Prostate gland (tissue), 2 donors: ENCODE measurements around the gene SLC17A2. TPM values are rescaled to one million over a fixed set of nuclear protein-coding genes. Genes with fewer than 3 reads are reported as not detected.

Experiments
- DNase-seq: peaks from one replicate; pipeline ENCODE4 v3.0.0-alpha.2; 2019; ENCODE audit warnings: low spot score
- H3K27ac ChIP-seq, 2 donors: fragments of 200-600 bp; sonication (generic); 2 replicates each; pipeline ENCODE4 v1.5.1; 2017 to 2019
- H3K27me3 ChIP-seq: fragments of 200-600 bp; sonication (generic); replicated peaks from 2 replicates; pipeline ENCODE4 v1.5.1; 2019; ENCODE audit not compliant: insufficient read depth
- H3K36me3 ChIP-seq, 2 donors: fragments of 200-600 bp; sonication (generic); 1 replicate in 1 of 2; 2 replicates in 1 of 2; pipeline versions ENCODE4 v1.5.1 to v1.8.1; 2017 to 2019
- H3K4me1 ChIP-seq: fragments of 200-600 bp; sonication (generic); replicated peaks from 2 replicates; pipeline ENCODE4 v1.5.1; 2019
- H3K4me3 ChIP-seq, 2 donors: fragments of 200-600 bp; sonication (generic); 2 replicates each; pipeline ENCODE4 v1.5.1; 2017 to 2019
- H3K9me3 ChIP-seq: fragments of 200-600 bp; sonication (generic); 2 replicates; pipeline ENCODE4 v1.5.1; 2017
- POLR2A ChIP-seq: fragments of 450-650 bp; IDR thresholded peaks from one replicate; pipeline ENCODE4 v1.6.1; 2016; ENCODE audit warnings: antibody characterized with exemption, mild to moderate bottlenecking
- POLR2AphosphoS5 ChIP-seq: sonication (generic); formaldehyde crosslinking; IDR thresholded peaks from one replicate; pipeline ENCODE4 v1.6.1; 2017; ENCODE audit warnings: antibody characterized with exemption
- WGBS: methylation state at CpG from one replicate; pipeline ENCODE4 v1.1.5; 2018; 5-methylcytosine and 5-hydroxymethylcytosine counted together
- intact Hi-C: fragments of 100-400 bp; cut with DNase I; formaldehyde crosslinking; loops from one replicate; pipeline ENCODE4 v1.14.2; 2022
- total RNA-seq, 2 donors: library from RNA; depleted of rRNA; stranded (reverse); fragments of >200 nt; gene quantifications; one replicate each; pipeline ENCODE4 v1.1.0, GENCODE V29; 2016
- TF ChIP-seq, protein P1 (sequence below), 4 experiments: fragments of 200-600 bp in 2 of 4; fragments of 450-650 bp in 2 of 4; sonication (generic) in 2 of 4; IDR thresholded peaks; 1 replicate in 3 of 4; 2 replicates in 1 of 4; pipeline ENCODE4 v1.5.1; 2016 to 2019; ENCODE audit warnings: antibody characterized with exemption in 4 of 4, mild to moderate bottlenecking in 2 of 4, moderate library complexity in 2 of 4

The SLC17A2 gene
- total RNA-seq, 2 donors from 2014 or later = not detected

DNA sequence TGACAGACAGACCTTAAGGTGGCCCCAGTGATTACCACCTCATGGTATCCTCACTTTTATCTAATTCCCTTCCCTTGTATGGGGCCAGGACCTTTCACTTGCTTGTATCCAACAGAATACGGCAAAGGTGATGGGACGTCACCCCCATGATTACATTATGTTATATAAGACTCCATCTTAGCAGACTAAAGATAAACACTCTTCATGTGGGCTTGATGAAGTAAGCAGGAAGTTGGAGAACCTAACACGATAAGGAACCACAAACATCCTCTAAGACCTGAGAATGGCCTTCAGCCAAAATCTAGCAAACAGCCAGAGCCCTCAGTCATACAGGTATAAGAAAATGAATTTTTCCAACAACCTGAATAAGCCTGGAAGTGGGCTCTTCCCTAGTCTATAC lies 64.5 kb downstream of the SLC17A2 start:
- WGBS = 88% methylated on average over 3 of the region's 3 CpGs
- no peaks in the 10 kb centered on the region for H3K9me3 ChIP-seq
- TF ChIP-seq, protein P1, sequence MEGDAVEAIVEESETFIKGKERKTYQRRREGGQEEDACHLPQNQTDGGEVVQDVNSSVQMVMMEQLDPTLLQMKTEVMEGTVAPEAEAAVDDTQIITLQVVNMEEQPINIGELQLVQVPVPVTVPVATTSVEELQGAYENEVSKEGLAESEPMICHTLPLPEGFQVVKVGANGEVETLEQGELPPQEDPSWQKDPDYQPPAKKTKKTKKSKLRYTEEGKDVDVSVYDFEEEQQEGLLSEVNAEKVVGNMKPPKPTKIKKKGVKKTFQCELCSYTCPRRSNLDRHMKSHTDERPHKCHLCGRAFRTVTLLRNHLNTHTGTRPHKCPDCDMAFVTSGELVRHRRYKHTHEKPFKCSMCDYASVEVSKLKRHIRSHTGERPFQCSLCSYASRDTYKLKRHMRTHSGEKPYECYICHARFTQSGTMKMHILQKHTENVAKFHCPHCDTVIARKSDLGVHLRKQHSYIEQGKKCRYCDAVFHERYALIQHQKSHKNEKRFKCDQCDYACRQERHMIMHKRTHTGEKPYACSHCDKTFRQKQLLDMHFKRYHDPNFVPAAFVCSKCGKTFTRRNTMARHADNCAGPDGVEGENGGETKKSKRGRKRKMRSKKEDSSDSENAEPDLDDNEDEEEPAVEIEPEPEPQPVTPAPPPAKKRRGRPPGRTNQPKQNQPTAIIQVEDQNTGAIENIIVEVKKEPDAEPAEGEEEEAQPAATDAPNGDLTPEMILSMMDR (IDR thresholded peaks at IDR 0.05) = no peak
- no peak for TF ChIP-seq POLR2A
- TF ChIP-seq POLR2AphosphoS5 = no peak
- intact Hi-C loops = no loop called here
- H3K27ac ChIP-seq = no peak overlapping the region
- DNase-seq = no peak
- H3K36me3 ChIP-seq = no peaks in the 10 kb centered on the region
- H3K27me3 ChIP-seq = no peaks in the 10 kb centered on the region
- no peak overlapping the region for H3K4me3 ChIP-seq
- no peaks in the 10 kb centered on the region for H3K4me1 ChIP-seq

DNA sequence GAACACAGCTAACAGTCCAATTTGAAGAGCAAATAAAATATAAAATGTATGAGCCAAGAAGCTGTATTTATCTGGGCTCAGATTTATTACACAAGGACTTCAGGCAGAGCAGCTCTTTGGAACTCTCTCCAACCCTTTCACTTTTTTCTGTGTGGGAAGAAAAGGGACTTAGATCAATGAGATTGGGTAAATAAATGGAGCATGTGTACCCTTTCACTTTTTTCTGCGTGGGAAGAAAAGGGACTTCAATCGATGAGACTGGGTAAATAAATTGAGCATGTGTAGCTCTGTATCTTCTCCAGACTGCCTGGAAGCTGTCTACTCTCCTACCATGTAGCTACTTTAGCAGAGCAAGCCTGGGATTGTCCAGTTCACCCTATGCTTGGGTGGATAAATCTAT lies 67.1 kb downstream of the SLC17A2 start:
- Histone ChIP-seq H3K27me3 (no peaks in the 10 kb centered on the region), H3K27ac (no peak overlapping the region), H3K9me3 (no peaks in the 10 kb centered on the region), H3K36me3 (no peaks in the 10 kb centered on the region), H3K4me3 (no peak overlapping the region), H3K4me1 (no peaks in the 10 kb centered on the region)
- TF ChIP-seq POLR2A (no peak), POLR2AphosphoS5 (peak; percentile 54)
- intact Hi-C loops = no loop called here
- DNase-seq = peak; percentile 6
- 21% methylated on average over 2 of the region's 2 CpGs for WGBS

Other genes with a start within 250 kb of the SLC17A2 start
- not detected for gene SLC17A4, start 175.9 kb downstream of the SLC17A2 start, total RNA-seq
- gene SLC17A1, start 98.6 kb downstream of the SLC17A2 start, total RNA-seq = under 1 TPM in 1 of 2 donors, not detected in 1; 0.51 TPM
- gene SLC17A3, start 56.4 kb downstream of the SLC17A2 start, total RNA-seq = not detected
- 10 to 100 TPM in 1 of 2 donors, 1 to 10 TPM in 1; 8.7 to 12.0 TPM for gene TRIM38, start 32.1 kb upstream of the SLC17A2 start, total RNA-seq
- gene HFE, start 156.7 kb upstream of the SLC17A2 start, total RNA-seq = 10 to 100 TPM in 1 of 2 donors, 1 to 10 TPM in 1; 8.9 to 16.6 TPM